ENCODE data around the gene CD177. TPM values are rescaled to one million over a fixed set of nuclear protein-coding genes. Genes with fewer than 3 reads are reported as not detected.
"Not testable (repeated sequence)": the region's sequence is repeated elsewhere in the genome, so short reads cannot be mapped to it uniquely, and the experiment has no call there.

CD177 gene
- total RNA-seq, 1 experiment from 2014 or later, result 2.0 TPM

- no peak for TF ChIP-seq CBFB (CRISPR knock-in tag; IDR thresholded peaks at IDR 0.05; ENCODE audit: low read depth)
- TF ChIP-seq TCF7 (CRISPR knock-in tag; IDR thresholded peaks at IDR 0.05; ENCODE audit: low read depth), result no peak
- TF ChIP-seq JUN (CRISPR knock-in tag; IDR thresholded peaks at IDR 0.05), result no peak
- no peak for TF ChIP-seq AR (CRISPR knock-in tag; IDR thresholded peaks at IDR 0.05)
- no peak for TF ChIP-seq NR2C2 (CRISPR knock-in tag; IDR thresholded peaks at IDR 0.05)
- no peak for TF ChIP-seq SMAD3 (CRISPR knock-in tag; IDR thresholded peaks at IDR 0.05; ENCODE audit: borderline replicate concordance)
- no peak for TF ChIP-seq FOXK1 (CRISPR knock-in tag; IDR thresholded peaks at IDR 0.05)
- no peak for DNase-seq (ENCODE audit: low spot score)
- Mint-ChIP-seq H3K4me3 (no peak overlapping the region), H3K9me3 (peaks cover 34% of the 10 kb centered on the region), H3K36me3 (peaks cover 7% of the 10 kb centered on the region; the same call in 1 of the 2 replicates), H3K4me1 (peaks cover 32% of the 10 kb centered on the region), H3K27ac (no peak overlapping the region), H3K27me3 (ENCODE audit: low read depth) (no peaks in the 10 kb centered on the region)
- ATAC-seq, result no peak
- ChIA-PET POLR2A (no interaction called here), CTCF (interaction anchor here (0.6 to 1.0 kb wide), 2 partner anchors 14 to 109 kb away, joined by 3 read pairs; no protein-coding TSS in a partner anchor)
Measured at GRCh38 chr19:43318203-43318602, 35.3 kb upstream of the CD177 start.

- Mint-ChIP-seq H3K9me3 (peaks cover 30% of the 10 kb centered on the region), H3K4me1 (peaks cover 32% of the 10 kb centered on the region), H3K36me3 (peaks cover 7% of the 10 kb centered on the region; the same call in 1 of the 2 replicates), H3K4me3 (no peak overlapping the region), H3K27ac (no peak overlapping the region), H3K27me3 (ENCODE audit: low read depth) (no peaks in the 10 kb centered on the region)
- no peak for TF ChIP-seq GTF2I (CRISPR knock-in tag; conservative IDR thresholded peaks at IDR 0.05)
- TF ChIP-seq ZNF396 (CRISPR knock-in tag; IDR thresholded peaks at IDR 0.05; ENCODE audit: borderline replicate concordance), result no peak
- TF ChIP-seq CREM (CRISPR knock-in tag; IDR thresholded peaks at IDR 0.05), result no peak
- no peak for TF ChIP-seq EMX1 (CRISPR knock-in tag; IDR thresholded peaks at IDR 0.05)
- TF ChIP-seq ZNF532 (CRISPR knock-in tag; IDR thresholded peaks at IDR 0.05; ENCODE audit: borderline replicate concordance), result no peak
- DNase-seq (ENCODE audit: low spot score) (no peak), ATAC-seq (no peak)
- ChIA-PET CTCF (interaction anchor here (0.8 to 1.9 kb wide), 3 partner anchors 13 to 107 kb away, joined by 3 to 7 read pairs (median 3); no protein-coding TSS in a partner anchor), POLR2A (no interaction called here)
Measured at GRCh38 chr19:43318796-43319314, 34.6 kb upstream of the CD177 start.

- TF ChIP-seq RORB (CRISPR knock-in tag; IDR thresholded peaks at IDR 0.05) (no peak), HMGA2 (CRISPR knock-in tag; IDR thresholded peaks at IDR 0.05) (peak; percentile 68; the same call in 1 of the 2 replicates), ETV6 (CRISPR knock-in tag; IDR thresholded peaks at IDR 0.05) (no peak)
- ATAC-seq (no peak), DNase-seq (ENCODE audit: low spot score) (no peak)
- peaks cover 16% of the 10 kb centered on the region for H3K9me3 Mint-ChIP-seq
- peaks cover 30% of the 10 kb centered on the region for H3K4me1 Mint-ChIP-seq
- no peaks in the 10 kb centered on the region for H3K27me3 Mint-ChIP-seq (ENCODE audit: low read depth)
- H3K4me3 Mint-ChIP-seq, result no peak overlapping the region
- H3K27ac Mint-ChIP-seq, result no peak overlapping the region
- POLR2A ChIA-PET, result no interaction called here
- peaks cover 7% of the 10 kb centered on the region; the same call in 1 of the 2 replicates for H3K36me3 Mint-ChIP-seq
- CTCF ChIA-PET, result interaction anchor here (1.3 to 1.9 kb wide), 3 partner anchors 13 to 126 kb away, joined by 3 to 7 read pairs (median 4); no protein-coding TSS in a partner anchor
Measured at GRCh38 chr19:43320546-43320945, 32.9 kb upstream of the CD177 start.

- DNase-seq (ENCODE audit: low spot score); H3K36me3 Mint-ChIP-seq; POLR2A ChIA-PET; ATAC-seq; CTCF ChIA-PET; H3K27ac Mint-ChIP-seq; H3K9me3 Mint-ChIP-seq; H3K4me3 Mint-ChIP-seq: not testable (repeated sequence)
- H3K4me1 Mint-ChIP-seq, result peaks cover 19% of the 10 kb centered on the region
- H3K27me3 Mint-ChIP-seq (ENCODE audit: low read depth), result peaks cover 13% of the 10 kb centered on the region
Measured at GRCh38 chr19:43326761-43327160, 26.7 kb upstream of the CD177 start.

- H3K4me3 Mint-ChIP-seq; POLR2A ChIA-PET; H3K36me3 Mint-ChIP-seq; H3K27ac Mint-ChIP-seq; CTCF ChIA-PET; DNase-seq (ENCODE audit: low spot score); ATAC-seq; H3K9me3 Mint-ChIP-seq: not testable (repeated sequence)
- Mint-ChIP-seq H3K4me1 (peaks cover 25% of the 10 kb centered on the region), H3K27me3 (ENCODE audit: low read depth) (peaks cover 13% of the 10 kb centered on the region)
Measured at GRCh38 chr19:43328561-43328960, 24.9 kb upstream of the CD177 start.

GRCh38 chr19:43329049-43329448 is 24.4 kb upstream of the CD177 start:
- H3K4me3 Mint-ChIP-seq; H3K9me3 Mint-ChIP-seq; H3K27ac Mint-ChIP-seq; ATAC-seq; CTCF ChIA-PET; H3K36me3 Mint-ChIP-seq; DNase-seq (ENCODE audit: low spot score): not testable (repeated sequence)
- Mint-ChIP-seq H3K4me1 (peaks cover 25% of the 10 kb centered on the region), H3K27me3 (ENCODE audit: low read depth) (peaks cover 13% of the 10 kb centered on the region)
- POLR2A ChIA-PET, result interaction anchor here (0.5 kb wide), 1 partner anchor 284 kb away, joined by 3 read pairs; no protein-coding TSS in a partner anchor
